ENCODE results near the gene UBE2L3.
"Not testable (repeated sequence)": the region's sequence is repeated elsewhere in the genome, so short reads cannot be mapped to it uniquely, and the experiment has no call there.

The UBE2L3 gene

DNA sequence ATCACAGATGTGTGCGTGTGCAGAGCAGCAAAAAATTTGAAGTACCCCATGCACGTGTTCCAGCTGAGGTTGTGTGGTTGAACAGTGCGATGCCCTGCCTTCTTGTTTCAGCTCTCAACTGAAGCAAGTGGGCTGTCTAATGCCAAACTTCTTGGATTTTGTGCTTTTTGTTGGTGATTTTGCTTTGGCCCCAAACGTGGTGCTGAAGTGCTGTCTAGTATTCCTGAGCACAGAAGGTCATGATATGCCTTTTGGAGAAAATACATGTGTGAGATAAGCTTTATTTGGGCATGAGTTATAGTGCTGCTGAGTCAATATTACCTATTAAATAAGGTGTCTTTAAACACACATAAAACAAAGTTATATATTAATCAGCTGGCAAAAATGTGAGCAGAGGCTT, 48.2 kb downstream of the UBE2L3 start:
- TF ChIP-seq, protein P1, sequence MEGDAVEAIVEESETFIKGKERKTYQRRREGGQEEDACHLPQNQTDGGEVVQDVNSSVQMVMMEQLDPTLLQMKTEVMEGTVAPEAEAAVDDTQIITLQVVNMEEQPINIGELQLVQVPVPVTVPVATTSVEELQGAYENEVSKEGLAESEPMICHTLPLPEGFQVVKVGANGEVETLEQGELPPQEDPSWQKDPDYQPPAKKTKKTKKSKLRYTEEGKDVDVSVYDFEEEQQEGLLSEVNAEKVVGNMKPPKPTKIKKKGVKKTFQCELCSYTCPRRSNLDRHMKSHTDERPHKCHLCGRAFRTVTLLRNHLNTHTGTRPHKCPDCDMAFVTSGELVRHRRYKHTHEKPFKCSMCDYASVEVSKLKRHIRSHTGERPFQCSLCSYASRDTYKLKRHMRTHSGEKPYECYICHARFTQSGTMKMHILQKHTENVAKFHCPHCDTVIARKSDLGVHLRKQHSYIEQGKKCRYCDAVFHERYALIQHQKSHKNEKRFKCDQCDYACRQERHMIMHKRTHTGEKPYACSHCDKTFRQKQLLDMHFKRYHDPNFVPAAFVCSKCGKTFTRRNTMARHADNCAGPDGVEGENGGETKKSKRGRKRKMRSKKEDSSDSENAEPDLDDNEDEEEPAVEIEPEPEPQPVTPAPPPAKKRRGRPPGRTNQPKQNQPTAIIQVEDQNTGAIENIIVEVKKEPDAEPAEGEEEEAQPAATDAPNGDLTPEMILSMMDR (IDR thresholded peaks at IDR 0.05; ENCODE audit: borderline replicate concordance, extremely low read depth, low read length, poor library complexity, severe bottlenecking) = no peak
- no peak for TF ChIP-seq EZH2 (IDR thresholded peaks at IDR 0.05; ENCODE audit: borderline replicate concordance, low read depth, low read length, severe bottlenecking)
- H3K4me2 ChIP-seq (ENCODE audit: insufficient read depth, low read length) = no peak overlapping the region
- no peaks in the 10 kb centered on the region for H3K9me3 ChIP-seq (ENCODE audit: insufficient read depth, low read length, severe bottlenecking)
- peaks cover 71% of the 10 kb centered on the region for H4K20me1 ChIP-seq (ENCODE audit: insufficient read depth, low read length)
- ATAC-seq (ENCODE audit: insufficient read depth, low read depth) (no peak), DNase-seq (no peak)
- H3K27me3 ChIP-seq (ENCODE audit: insufficient read depth, low read length, poor library complexity) = no peaks in the 10 kb centered on the region
- H3K27ac ChIP-seq (ENCODE audit: low read length) = no peak overlapping the region
- H3K36me3 ChIP-seq (ENCODE audit: insufficient read depth, low read length) = peaks cover 75% of the 10 kb centered on the region
- no peak overlapping the region for H3K4me3 ChIP-seq (ENCODE audit: low read depth in 1 of 2, low read length in 2 of 2)
- no peak overlapping the region for H3K9ac ChIP-seq (ENCODE audit: low read depth, low read length)
- no peaks in the 10 kb centered on the region for H3K4me1 ChIP-seq (ENCODE audit: insufficient read depth, low read length)
- H2AFZ ChIP-seq (ENCODE audit: low read depth, low read length) = no peak overlapping the region
- peaks cover 93% of the 10 kb centered on the region for H3K79me2 ChIP-seq (ENCODE audit: insufficient read depth, low read length)

DNA sequence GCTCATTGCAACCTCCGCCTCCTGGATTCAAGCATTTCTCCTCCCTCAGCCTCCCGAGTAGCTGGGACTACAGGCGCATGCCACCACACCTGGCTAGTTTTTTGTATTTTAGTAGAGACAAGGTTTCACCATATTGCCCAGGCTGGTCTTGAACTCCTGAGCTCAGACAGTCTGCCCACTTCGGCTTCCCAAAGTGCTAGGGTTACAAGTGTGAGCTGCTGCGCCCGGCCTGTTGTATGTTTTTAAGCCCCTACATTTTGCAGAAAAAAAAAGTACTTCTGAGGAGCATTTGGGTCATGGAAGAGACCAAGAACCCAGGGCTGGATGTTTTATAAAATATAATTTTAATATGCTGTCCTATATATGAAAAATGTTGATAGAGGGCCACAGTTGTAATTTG, 49.8 kb downstream of the UBE2L3 start:
- peaks cover 72% of the 10 kb centered on the region for H4K20me1 ChIP-seq (ENCODE audit: insufficient read depth, low read length)
- not testable (repeated sequence) for H3K4me3 ChIP-seq (ENCODE audit: low read depth in 1 of 2, low read length in 2 of 2); H3K9ac ChIP-seq (ENCODE audit: low read depth, low read length); H2AFZ ChIP-seq (ENCODE audit: low read depth, low read length); H3K4me1 ChIP-seq (ENCODE audit: insufficient read depth, low read length); ATAC-seq (ENCODE audit: insufficient read depth, low read depth); H3K9me3 ChIP-seq (ENCODE audit: insufficient read depth, low read length, severe bottlenecking); H3K27ac ChIP-seq (ENCODE audit: low read length); DNase-seq; H3K4me2 ChIP-seq (ENCODE audit: insufficient read depth, low read length); H3K27me3 ChIP-seq (ENCODE audit: insufficient read depth, low read length, poor library complexity)
- H3K36me3 ChIP-seq (ENCODE audit: insufficient read depth, low read length) = peaks cover 71% of the 10 kb centered on the region
- H3K79me2 ChIP-seq (ENCODE audit: insufficient read depth, low read length) = peaks cover 91% of the 10 kb centered on the region

DNA sequence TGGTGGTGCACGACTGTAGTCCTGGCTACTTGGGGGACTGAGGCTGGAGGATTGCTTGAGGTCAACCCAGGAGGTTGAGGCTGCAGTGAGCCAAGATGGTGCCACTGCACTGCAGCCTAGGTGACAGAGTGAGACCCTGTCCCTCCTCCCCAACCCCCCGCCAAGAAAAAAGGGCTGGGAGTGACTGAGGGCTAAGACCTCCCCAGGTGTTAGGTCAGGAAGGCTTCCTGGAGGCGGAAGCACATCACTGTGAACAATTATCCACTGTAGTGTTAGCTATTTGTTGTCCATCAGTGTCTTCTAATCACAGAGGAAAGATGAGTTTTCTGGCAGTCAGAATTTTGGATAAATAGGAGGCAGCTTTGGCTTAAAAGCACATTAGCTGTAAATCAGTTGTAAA, 53.5 kb downstream of the UBE2L3 start:
- ATAC-seq (ENCODE audit: insufficient read depth, low read depth) = no peak
- Histone ChIP-seq H3K27me3 (ENCODE audit: insufficient read depth, low read length, poor library complexity) (no peaks in the 10 kb centered on the region), H3K4me3 (ENCODE audit: low read depth in 1 of 2, low read length in 2 of 2) (no peak overlapping the region), H3K4me1 (ENCODE audit: insufficient read depth, low read length) (no peaks in the 10 kb centered on the region), H3K9me3 (ENCODE audit: insufficient read depth, low read length, severe bottlenecking) (no peaks in the 10 kb centered on the region), H4K20me1 (ENCODE audit: insufficient read depth, low read length) (peaks cover 75% of the 10 kb centered on the region), H3K9ac (ENCODE audit: low read depth, low read length) (no peak overlapping the region), H2AFZ (ENCODE audit: low read depth, low read length) (no peak overlapping the region), H3K27ac (ENCODE audit: low read length) (no peak overlapping the region), H3K4me2 (ENCODE audit: insufficient read depth, low read length) (no peak overlapping the region), H3K79me2 (ENCODE audit: insufficient read depth, low read length) (peaks cover 91% of the 10 kb centered on the region), H3K36me3 (ENCODE audit: insufficient read depth, low read length) (peaks cover 63% of the 10 kb centered on the region)
- no peak for DNase-seq
- TF ChIP-seq, protein P1 (IDR thresholded peaks at IDR 0.05; ENCODE audit: borderline replicate concordance, extremely low read depth, low read length, poor library complexity, severe bottlenecking) = no peak
- TF ChIP-seq EZH2 (IDR thresholded peaks at IDR 0.05; ENCODE audit: borderline replicate concordance, low read depth, low read length, severe bottlenecking) = no peak

DNA sequence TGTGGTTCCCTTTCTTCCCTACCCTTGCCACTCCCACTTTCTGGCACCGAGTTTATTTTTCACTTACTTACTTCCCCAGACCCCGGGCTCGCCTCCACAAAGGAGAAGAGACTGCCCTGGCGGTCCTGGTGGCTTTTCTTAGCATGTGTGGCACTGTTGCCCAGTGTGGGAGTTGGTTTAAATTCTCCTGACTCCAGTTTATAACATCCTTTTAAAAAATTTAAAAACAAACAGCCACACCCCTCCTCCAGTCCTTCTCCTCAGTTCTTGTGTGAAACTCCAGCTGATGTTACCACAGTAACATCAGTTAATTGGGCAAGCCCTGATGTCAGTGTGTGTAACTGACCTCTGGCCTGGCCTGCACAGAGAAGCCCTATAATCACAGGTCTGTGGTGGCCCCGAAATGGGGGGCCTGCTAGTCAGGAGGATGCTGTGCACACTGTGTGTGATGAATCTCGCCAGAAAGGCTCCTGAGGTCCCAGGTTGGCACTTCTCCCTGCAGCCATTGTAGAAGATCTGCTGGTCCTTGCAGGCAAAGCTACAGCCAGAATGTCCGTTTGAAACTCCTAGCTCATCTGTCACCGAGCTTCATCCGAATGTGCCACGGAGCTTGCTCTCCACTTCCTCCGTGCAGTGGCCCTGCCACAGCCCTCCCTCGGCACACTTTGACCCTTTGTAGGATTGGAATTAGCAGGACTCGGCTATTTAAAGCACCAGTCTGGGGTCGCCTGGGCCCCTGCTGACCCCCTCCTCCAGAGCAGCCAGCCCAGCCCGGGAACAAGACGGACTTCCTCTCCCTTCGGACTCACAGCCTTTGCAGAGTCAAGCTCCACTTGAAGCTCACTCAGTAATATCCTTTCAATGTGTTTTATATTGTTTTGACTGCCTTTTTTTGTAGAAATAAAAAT, 54.8 kb downstream of the UBE2L3 start:
- Histone ChIP-seq H3K79me2 (ENCODE audit: insufficient read depth, low read length) (peaks cover 91% of the 10 kb centered on the region), H3K36me3 (ENCODE audit: insufficient read depth, low read length) (peaks cover 72% of the 10 kb centered on the region), H3K4me3 (ENCODE audit: low read depth in 1 of 2, low read length in 2 of 2) (no peak overlapping the region), H3K4me2 (ENCODE audit: insufficient read depth, low read length) (no peak overlapping the region), H3K9ac (ENCODE audit: low read depth, low read length) (no peak overlapping the region), H3K4me1 (ENCODE audit: insufficient read depth, low read length) (peaks cover 6% of the 10 kb centered on the region; the same call in 1 of the 2 replicates), H3K9me3 (ENCODE audit: insufficient read depth, low read length, severe bottlenecking) (no peaks in the 10 kb centered on the region), H3K27me3 (ENCODE audit: insufficient read depth, low read length, poor library complexity) (no peaks in the 10 kb centered on the region), H2AFZ (ENCODE audit: low read depth, low read length) (no peak overlapping the region), H4K20me1 (ENCODE audit: insufficient read depth, low read length) (peaks cover 85% of the 10 kb centered on the region), H3K27ac (ENCODE audit: low read length) (no peak overlapping the region)
- DNase-seq (no peak), ATAC-seq (ENCODE audit: insufficient read depth, low read depth) (no peak)
- TF ChIP-seq, protein P1 (IDR thresholded peaks at IDR 0.05; ENCODE audit: borderline replicate concordance, extremely low read depth, low read length, poor library complexity, severe bottlenecking) = no peak
- TF ChIP-seq EZH2 (IDR thresholded peaks at IDR 0.05; ENCODE audit: borderline replicate concordance, low read depth, low read length, severe bottlenecking) = no peak
